GM21737 (cell line): Measurements from ENCODE around the gene MADCAM1.
"Not testable (repeated sequence)": the region's sequence is repeated elsewhere in the genome, so short reads cannot be mapped to it uniquely, and the experiment has no call there.

Source experiments
- ATAC-seq: cut with Tn5 transposase; IDR thresholded peaks from one replicate; pipeline ENCODE4 v1.9.1; 2021; ENCODE audit warnings: mild to moderate bottlenecking, moderate library complexity; ENCODE audit not compliant: unreplicated experiment

Gene MADCAM1

GRCh38 chr19:496112-496665 is at the start of gene MADCAM1:
MADCAM1 (plus strand) TSS chr19:496486; CDS start chr19:496500, 14 bp downstream.
- no peak for ATAC-seq

GRCh38 chr19:447064-447426 is 49.2 kb upstream of the MADCAM1 start:
- ATAC-seq: no peak

DNA sequence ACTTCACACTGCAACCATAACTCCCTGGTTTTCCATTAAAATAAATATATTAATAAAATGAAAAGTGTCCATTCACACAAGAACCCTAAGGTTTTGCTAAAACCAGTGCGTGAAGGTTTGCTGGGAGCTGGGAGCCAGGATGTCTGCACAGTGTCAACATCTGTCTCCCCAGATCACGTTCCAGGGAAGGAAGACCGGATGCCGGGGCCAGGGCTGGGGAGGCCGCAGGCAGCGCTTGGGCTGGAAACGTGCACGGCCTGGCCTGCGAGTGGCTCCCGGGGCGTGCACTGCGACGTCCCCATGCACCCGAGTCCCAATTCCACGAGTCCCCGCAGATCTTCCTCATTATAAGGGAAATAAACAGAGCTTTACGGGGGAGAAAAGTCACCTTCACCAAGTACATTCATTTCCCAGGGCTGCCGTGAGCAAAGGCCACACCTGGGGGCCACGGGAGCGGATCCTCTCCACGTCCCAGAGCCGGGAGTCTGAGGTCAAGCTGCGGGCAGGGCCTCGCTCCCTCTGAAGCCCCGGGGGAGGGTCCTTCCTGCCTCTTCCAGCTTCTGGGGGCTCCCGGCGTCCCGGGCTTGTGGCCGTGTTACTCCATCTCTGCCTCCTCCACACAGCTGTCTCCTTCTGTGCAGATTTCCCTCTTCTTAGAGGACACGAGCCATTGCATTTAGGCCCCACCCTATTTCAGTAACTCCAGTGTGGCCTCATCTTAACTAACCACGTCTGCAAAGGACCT is 48.3 kb upstream of the MADCAM1 start:
- no peak for ATAC-seq

DNA sequence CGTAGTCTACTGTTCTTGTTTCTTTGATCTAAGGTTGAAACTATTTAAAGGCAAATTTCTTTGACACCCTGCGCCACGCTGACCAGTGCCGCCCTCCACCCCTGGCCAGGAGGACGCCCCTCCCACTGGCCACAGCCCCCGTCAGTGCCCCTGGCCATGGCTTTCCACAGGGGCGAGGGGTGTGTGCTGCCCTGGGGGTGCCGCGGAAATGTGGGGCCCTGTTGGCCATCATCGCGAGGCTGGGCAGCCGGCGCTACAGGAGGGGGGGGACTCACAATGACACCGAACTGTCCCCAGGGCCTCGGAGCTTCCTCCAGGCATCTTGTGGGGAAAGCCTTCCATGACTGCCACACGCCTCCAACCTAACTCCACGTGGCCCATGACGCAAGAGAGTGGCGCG is 46.4 kb upstream of the MADCAM1 start:
- no peak for ATAC-seq

DNA sequence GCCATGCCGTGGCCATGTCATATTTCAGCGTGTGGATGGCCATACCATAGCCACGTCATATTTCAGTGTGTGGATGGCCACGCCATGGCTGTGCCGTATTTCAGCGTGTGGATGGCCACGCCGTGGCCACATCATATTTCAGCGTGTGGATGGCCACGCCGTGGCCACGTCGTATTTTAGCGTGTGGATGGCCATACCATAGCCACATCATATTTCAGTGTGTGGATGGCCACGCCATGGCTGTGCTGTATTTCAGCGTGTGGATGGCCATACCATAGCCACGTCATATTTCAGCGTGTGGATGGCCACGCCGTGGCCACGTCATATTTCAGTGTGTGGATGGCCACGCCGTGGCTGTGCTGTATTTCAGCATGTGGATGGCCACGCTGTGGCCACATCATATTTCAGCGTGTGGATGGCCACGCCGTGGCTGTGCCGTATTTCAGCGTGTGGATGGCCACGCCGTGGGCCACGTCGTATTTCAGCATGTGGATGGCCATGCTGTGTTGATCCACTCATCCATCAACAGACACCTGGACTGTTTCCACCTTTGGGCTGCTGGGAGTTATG is 45.3 kb upstream of the MADCAM1 start:
- ATAC-seq: not testable (repeated sequence)

GRCh38 chr19:452829-453228 is 43.5 kb upstream of the MADCAM1 start:
- ATAC-seq: no peak

- ATAC-seq: no peak
These were observed 42.7 kb upstream of the MADCAM1 start for GRCh38 chr19:453606-454005.

- ATAC-seq: no peak
These were observed 41.1 kb upstream of the MADCAM1 start for GRCh38 chr19:455031-455705.

DNA sequence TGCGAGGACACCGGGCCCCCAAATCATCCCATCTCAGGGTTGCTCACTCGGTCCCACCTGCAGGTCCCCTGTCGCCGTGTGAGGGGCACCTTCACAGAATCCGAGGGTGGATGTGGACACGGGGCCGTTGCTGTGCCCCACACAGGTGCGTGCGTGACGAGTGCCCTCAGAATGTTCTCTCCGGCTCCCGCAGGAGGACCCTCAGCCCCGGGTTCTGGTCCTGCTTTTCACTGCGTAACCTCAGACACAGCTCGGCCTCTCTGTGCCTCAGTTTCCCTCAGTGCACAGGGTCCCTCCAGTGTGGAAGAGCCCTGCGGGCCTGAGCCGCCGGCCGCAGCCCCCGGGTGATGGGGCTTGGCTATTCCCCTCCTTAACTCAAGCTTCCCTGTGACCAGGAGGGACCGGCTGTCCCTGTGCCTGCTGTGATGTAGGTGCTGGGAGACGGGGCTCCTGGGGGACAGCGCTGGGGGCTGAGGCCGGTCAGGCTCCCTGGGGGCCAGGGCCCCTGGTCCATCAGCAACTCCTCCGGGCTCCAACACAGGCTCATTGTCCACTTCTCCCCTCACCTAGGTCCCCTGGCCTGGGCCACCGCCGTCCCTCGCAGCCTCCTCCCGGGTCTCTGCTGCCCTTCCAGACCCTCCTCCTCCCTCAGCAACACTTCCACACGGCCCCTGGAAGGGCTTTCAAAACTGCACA is 40.3 kb upstream of the MADCAM1 start:
- no peak for ATAC-seq

DNA sequence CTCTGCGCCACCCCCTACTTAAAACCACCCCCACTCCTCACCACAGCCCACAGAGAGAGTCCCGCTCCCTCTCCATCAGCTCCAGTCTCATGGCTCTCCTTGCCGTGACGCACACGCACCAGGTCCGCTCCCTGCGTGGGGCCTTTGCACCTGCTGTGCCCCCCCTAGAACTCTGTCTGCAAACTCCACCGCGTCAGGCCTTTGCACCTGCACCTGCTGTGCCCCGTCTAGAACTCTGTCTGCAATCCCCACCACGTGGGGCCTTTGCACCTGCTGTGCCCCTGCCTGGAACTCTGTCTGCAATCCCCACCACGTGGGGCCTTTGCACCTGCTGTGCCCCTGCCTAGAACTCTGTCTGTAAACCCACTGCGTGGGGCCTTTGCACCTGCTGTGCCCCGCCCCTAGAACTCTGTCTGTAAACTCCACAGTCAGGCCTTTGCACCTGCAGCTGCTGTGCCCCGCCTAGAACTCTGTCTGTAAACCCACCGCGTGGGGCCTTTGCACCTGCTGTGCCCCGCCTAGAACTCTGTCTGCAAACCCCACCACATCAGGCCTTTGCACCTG is 39.7 kb upstream of the MADCAM1 start:
- ATAC-seq: no peak

DNA sequence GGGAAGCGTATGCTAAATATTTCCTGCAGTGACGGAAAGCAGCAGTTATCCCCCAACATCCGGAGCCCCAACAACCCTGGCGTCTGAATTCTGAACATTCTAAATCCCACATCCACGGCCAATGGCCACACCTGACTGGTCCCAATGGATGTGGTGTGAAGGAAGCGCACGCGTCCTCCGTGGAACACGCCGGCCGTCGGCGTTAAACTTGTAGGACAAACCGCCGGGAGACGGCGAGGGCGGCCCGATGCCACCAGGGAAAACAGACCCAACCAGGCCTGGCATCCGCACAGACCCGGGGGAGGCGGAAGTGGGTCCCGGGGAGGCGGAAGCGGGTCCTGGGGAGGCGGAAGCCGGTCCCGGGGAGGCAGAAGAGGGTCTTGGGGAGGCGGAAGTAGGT is 38.6 kb upstream of the MADCAM1 start:
- no peak for ATAC-seq

- no peak for ATAC-seq
These were observed 37.9 kb upstream of the MADCAM1 start for GRCh38 chr19:458091-459042.

- no peak for ATAC-seq
These were observed 36.4 kb upstream of the MADCAM1 start for GRCh38 chr19:459724-460511.

DNA sequence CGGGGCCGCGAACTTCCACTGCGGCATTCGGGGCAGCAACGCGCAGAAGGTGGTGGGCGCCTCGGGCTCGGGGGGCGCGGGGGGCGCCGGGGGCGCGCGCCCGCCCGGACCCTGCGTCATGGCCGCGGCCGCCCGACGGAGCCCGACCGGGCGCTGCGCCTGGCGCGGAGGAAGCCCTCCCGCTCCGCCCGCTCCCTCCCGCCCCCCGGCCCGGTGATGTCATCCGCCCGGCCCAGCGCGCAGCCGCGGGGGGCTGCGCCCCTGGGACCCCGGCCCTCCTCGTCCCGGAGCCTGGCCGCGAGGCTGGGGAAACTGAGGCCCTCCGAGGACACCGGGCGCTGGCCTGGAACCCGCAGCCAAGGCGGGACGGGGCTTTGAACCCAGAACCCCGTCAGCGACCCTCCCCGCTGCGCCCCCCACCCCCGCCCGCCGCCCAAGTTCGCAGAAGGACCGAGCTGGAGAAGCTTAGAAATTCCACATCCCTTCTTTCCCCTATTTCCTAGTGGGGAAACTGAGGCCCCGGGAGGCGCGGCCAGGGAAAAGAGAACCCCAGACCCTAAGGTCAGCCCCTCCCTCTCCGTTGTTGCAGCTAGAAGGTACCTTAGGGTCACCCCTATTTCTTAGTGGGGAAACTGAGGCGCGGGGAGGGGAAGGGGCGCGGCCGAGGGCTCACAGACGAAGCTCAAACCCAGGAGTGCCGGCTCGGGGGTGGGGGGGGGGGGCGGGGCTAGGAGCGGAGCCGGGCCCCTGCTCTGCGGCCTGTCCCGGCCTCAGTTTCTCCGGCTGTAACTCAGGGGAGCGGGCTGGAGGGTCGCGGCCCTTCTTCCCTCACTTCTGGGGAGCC is 35.2 kb upstream of the MADCAM1 start, which contains the start of gene SHC2:
Gene SHC2 (minus strand): TSS at position 157 of the 844 bp plus-strand sequence. CDS start 37 bp downstream, at position 120.
- ATAC-seq: no peak

- no peak for ATAC-seq
These were observed 34.4 kb upstream of the MADCAM1 start for GRCh38 chr19:461721-462551.

- no peak for ATAC-seq
These were observed 32.6 kb upstream of the MADCAM1 start for GRCh38 chr19:463483-464207.

DNA sequence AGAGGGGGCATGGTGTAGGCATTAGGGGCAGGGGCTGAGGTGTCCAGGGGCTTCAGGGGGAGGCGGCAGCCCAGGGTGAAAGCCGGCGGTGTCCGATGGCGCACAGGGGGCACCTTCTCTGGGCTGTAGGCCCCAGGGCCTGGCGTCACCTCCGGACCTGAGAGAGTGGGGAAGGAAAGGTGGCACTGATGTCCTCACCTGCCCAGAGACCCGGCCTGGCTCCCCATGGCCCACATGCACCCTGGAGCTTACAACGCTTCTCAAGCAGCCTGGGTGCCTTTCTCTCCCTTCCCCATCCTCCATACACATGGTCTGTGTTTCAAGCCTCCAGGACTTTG is 32.1 kb upstream of the MADCAM1 start:
- no peak for ATAC-seq
